Measurements from ENCODE around the gene DCHS1. TPM values are rescaled to one million over a fixed set of nuclear protein-coding genes. Genes with fewer than 3 reads are reported as not detected.

DCHS1 gene
- polyA plus RNA-seq, 1 experiment: 8.7 TPM

DNA sequence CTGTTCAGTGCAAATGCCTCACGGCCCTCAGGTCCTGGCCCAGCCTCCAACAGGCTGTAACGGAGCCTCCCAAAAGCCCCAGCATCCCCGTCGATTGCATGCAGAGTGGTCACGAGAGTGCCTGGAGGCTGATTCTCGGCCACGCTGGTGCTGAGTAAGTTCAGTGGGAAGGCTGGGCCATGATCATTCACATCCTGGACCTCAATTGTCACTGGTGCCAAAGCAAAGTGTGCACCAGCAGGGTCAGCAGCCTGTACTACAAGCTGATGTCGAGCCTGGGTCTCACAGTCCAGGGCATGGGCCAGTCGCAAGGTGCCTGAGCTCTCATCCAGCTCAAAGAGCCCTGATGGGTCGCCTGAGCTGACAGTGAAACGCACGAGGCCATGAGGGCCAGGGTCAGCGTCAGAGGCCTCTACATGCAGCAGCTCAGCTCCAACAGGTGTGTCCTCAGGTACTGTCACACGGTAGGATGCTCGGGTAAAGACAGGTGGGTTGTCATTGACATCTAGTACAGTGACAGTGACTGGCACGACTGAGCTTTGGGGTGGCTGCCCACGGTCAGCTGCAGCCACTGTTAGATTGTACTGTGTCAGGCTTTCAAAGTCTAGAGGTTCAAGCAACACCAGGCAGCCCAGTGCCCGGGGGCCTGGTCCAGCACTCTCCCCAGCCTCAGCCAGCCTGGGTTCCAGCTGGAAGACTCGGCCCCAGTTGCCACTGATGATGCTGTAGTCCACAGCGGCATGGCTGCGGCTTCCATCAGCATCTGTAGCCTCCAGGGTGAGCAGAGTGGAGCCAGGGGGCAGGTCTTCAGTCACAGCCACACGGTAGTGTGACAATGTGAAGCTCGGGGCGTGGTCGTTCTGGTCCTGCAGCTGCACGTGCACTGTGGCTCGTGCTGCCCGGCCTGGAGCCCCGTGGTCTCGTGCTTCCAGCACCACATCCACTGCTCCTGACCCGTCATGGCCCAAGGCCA, 31.9 kb downstream of the DCHS1 start:
- ChIA-PET CTCF (no interaction called here), POLR2A (no interaction called here)
- TF ChIP-seq, protein P1, sequence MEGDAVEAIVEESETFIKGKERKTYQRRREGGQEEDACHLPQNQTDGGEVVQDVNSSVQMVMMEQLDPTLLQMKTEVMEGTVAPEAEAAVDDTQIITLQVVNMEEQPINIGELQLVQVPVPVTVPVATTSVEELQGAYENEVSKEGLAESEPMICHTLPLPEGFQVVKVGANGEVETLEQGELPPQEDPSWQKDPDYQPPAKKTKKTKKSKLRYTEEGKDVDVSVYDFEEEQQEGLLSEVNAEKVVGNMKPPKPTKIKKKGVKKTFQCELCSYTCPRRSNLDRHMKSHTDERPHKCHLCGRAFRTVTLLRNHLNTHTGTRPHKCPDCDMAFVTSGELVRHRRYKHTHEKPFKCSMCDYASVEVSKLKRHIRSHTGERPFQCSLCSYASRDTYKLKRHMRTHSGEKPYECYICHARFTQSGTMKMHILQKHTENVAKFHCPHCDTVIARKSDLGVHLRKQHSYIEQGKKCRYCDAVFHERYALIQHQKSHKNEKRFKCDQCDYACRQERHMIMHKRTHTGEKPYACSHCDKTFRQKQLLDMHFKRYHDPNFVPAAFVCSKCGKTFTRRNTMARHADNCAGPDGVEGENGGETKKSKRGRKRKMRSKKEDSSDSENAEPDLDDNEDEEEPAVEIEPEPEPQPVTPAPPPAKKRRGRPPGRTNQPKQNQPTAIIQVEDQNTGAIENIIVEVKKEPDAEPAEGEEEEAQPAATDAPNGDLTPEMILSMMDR (IDR thresholded peaks at IDR 0.05; ENCODE audit: low read depth, low read length): no peak

DNA sequence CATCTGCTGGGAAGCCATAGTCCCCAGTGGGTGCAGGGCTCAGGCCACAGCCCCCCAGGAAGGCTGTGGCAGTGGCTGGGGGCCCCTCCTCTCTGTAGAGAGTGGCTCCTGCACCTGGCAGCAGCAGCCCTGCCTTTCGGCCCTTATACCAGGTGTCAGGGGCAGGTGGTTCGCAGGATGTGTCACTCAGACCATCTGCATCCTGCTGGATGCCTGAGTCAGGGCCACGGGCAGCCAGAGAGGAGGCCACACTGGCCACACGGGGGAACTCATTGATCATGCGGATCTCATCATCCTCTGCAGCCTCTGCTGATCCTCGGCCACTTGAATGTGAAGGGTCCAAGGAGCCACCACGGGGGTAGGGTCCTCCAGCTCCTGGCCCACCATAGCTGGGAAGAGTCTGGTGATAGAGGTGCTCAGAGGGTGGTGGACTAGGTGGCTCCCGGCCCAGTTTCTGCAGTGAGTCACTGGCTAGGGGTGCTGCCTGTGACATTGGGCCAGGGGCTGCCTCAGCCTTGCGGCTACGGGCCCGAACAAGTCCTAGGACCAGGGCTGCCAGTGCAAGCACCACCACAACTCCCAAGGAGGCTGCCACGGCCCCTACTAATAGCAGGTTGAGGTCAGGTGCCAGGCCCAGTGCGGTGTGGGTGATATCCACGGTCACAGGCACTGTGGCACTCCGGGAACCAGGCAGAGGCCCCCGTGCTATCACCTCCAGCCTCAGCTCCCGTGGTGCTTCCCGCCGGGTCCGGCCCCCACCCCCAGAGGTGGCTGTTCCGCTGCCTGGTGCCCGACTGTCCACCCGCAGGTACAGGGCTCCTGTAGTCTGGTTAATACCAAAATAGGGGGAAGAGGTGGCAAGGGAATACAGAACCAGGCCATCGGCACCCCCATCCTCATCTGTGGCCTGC, 33.1 kb downstream of the DCHS1 start:
- Histone ChIP-seq H3K27me3 (ENCODE audit: control insufficient read depth, insufficient read depth, low read length) (peaks cover 2% of the 10 kb centered on the region), H3K9me3 (ENCODE audit: control insufficient read depth, insufficient read depth, low read length) (no peaks in the 10 kb centered on the region; the same call in 1 of the 2 replicates), H3K4me3 (ENCODE audit: low read depth, low read length) (no peak overlapping the region), H3K27ac (ENCODE audit: low read depth, low read length) (no peak overlapping the region)
- CTCF ChIA-PET: no interaction called here
- POLR2A ChIA-PET: interaction anchor here (0.9 to 1.2 kb wide), 2 partner anchors 11 to 13 kb away, joined by 3 to 7 read pairs; partner anchors contain the start of gene TAF10
- no peak for DNase-seq (ENCODE audit: low read depth, low spot score)
- TF ChIP-seq, protein P1 (IDR thresholded peaks at IDR 0.05; ENCODE audit: low read depth, low read length): no peak

More for the DNA sequence above, 31.9 kb downstream of the DCHS1 start:
- no peak overlapping the region for H3K4me3 ChIP-seq (ENCODE audit: low read depth, low read length)
- peaks cover 2% of the 10 kb centered on the region for H3K27me3 ChIP-seq (ENCODE audit: control insufficient read depth, insufficient read depth, low read length)
- no peak overlapping the region for H3K27ac ChIP-seq (ENCODE audit: low read depth, low read length)
- H3K9me3 ChIP-seq (ENCODE audit: control insufficient read depth, insufficient read depth, low read length): no peaks in the 10 kb centered on the region; the same call in 1 of the 2 replicates
- no peak for DNase-seq (ENCODE audit: low read depth, low spot score)

DNA sequence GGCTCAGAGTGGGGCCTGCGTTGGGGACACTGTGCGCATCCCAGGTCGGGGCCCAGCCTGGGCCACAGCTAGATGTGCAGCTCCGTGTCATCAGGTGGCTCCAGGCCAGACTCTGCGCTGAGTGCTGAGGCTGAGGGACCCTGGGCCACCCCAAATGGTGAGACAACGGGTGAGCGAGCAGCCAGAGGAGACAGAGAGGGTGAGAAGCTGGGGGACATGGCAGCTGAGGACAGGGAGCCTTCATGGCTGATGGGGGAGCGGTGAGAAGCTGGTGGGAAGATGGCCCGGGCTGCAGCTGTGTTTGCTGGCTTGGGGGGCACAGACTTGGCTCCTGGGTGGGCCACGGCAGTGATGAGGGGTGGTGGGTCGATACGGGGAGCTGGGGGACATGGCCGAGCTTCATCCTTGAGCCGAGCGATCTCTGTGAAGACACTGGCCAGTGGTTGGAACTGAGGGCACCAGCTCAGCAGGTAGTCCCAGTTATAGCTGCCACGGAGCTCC, 33.8 kb downstream of the DCHS1 start:
- ChIA-PET POLR2A (interaction anchor here (0.9 to 1.4 kb wide), 3 partner anchors 10 to 61 kb away, joined by 3 to 7 read pairs (median 7); partner anchors contain the start of genes MRPL17 and TAF10), CTCF (interaction anchor here (1.5 kb wide), 1 partner anchor 61 kb away, joined by 6 read pairs; the partner anchor contains the start of gene MRPL17)
- no peaks in the 10 kb centered on the region; the same call in 1 of the 2 replicates for H3K9me3 ChIP-seq (ENCODE audit: control insufficient read depth, insufficient read depth, low read length)

DNA sequence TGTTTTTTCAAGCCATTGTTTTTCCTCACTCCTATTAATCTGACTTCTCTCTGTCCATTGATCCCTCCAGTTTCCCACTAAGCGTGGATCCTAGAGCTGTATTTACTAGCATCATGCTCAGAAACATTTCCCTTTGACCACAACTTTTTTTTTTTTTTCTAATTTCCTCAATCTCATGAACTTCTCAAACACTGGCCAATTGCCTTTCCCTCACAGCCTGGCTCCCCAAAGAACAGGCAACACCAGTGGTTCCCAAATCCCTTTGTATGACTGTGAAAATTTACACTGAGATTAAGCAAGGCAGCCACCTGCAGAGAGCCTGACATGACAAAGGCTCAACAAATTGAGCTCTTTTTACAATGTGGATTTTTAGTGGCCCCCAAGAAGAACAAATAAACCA, 35.0 kb downstream of the DCHS1 start:
- no peak overlapping the region for H3K4me3 ChIP-seq (ENCODE audit: low read depth, low read length)
- ChIA-PET CTCF (interaction anchor here (1.5 to 2.7 kb wide), 2 partner anchors 47 to 63 kb away, joined by 6 to 9 read pairs; partner anchors contain the start of gene MRPL17), POLR2A (interaction anchor here (1.4 kb wide), 1 partner anchor 62 kb away, joined by 7 read pairs; the partner anchor contains the start of gene MRPL17)
- no peak overlapping the region for H3K27ac ChIP-seq (ENCODE audit: low read depth, low read length)
- no peak for DNase-seq (ENCODE audit: low read depth, low spot score)
- TF ChIP-seq, protein P1 (IDR thresholded peaks at IDR 0.05; ENCODE audit: low read depth, low read length): no peak
- H3K27me3 ChIP-seq (ENCODE audit: control insufficient read depth, insufficient read depth, low read length): peaks cover 2% of the 10 kb centered on the region
- H3K9me3 ChIP-seq (ENCODE audit: control insufficient read depth, insufficient read depth, low read length): no peaks in the 10 kb centered on the region; the same call in 1 of the 2 replicates

More for the DNA sequence above, 33.8 kb downstream of the DCHS1 start:
- no peak for DNase-seq (ENCODE audit: low read depth, low spot score)
- TF ChIP-seq, protein P1 (IDR thresholded peaks at IDR 0.05; ENCODE audit: low read depth, low read length): no peak
- Histone ChIP-seq H3K27ac (ENCODE audit: low read depth, low read length) (no peak overlapping the region), H3K4me3 (ENCODE audit: low read depth, low read length) (no peak overlapping the region), H3K27me3 (ENCODE audit: control insufficient read depth, insufficient read depth, low read length) (peaks cover 2% of the 10 kb centered on the region)

All from AG04450 (cell line).